K562 treated with DMSO at 1 percent for 48 hours (cell line): ENCODE data around the gene MLX. TPM values are rescaled to one million over a fixed set of nuclear protein-coding genes. Genes with fewer than 3 reads are reported as not detected.

Experiments used
- total RNA-seq: library from RNA; unstranded; fragments of 300-600 nt; gene quantifications from 2 replicates; pipeline ENCODE4 v1.2.3, GENCODE V29; 2022; ENCODE audit warnings: low replicate concordance; ENCODE audit errors: extremely low read depth

The MLX gene
- not detected in 2 replicates for total RNA-seq

GRCh38 chr17:42566883-42567573, at the start of gene MLX:
Gene MLX (plus strand): TSS chr17:42567100. CDS start chr17:42567125, 25 bp downstream.

GRCh38 chr17:42536048-42536371, 30.9 kb upstream of the MLX start, which contains the start of gene NAGLU:
Gene NAGLU (plus strand): TSS chr17:42536241. CDS start chr17:42536273, 32 bp downstream.

GRCh38 chr17:42552736-42553135, 14.2 kb upstream of the MLX start, which contains the start of gene HSD17B1:
Gene HSD17B1 (plus strand): TSS chr17:42552923. CDS start chr17:42552934, 11 bp downstream.

GRCh38 chr17:42561897-42562387, 5.0 kb upstream of the MLX start, which contains the start of gene COASY:
Gene COASY (plus strand): TSS chr17:42562148. CDS start chr17:42562623, 475 bp downstream.

GRCh38 chr17:42577532-42578281, 10.8 kb downstream of the MLX start, which contains the start of gene PSMC3IP:
Gene PSMC3IP (minus strand): TSS chr17:42577729. CDS start chr17:42577686, 43 bp downstream.

GRCh38 chr17:42609182-42609813, 42.4 kb downstream of the MLX start, which contains the start of the genes RETREG3 and TUBG1:
Gene RETREG3 (minus strand): TSS chr17:42609374. CDS start chr17:42609324, 50 bp downstream.
Gene TUBG1 (plus strand): TSS chr17:42609683. CDS start chr17:42609738, 55 bp downstream.

Other genes starting within 250 kb of the MLX start
- not detected in 2 replicates for gene STAT3, start 178.7 kb upstream of the MLX start, total RNA-seq
- gene CAVIN1, start 143.8 kb upstream of the MLX start, total RNA-seq, result not detected in 2 replicates
- gene ATP6V0A1, start 108.2 kb upstream of the MLX start, total RNA-seq, result not detected in 2 replicates
- not detected in 2 replicates for gene NAGLU, start 30.9 kb upstream of the MLX start, total RNA-seq
- gene HSD17B1, start 14.2 kb upstream of the MLX start, total RNA-seq, result not detected in 2 replicates
- not detected in 2 replicates for gene COASY, start 5.0 kb upstream of the MLX start, total RNA-seq
- gene PSMC3IP, start 10.6 kb downstream of the MLX start, total RNA-seq, result not detected in 2 replicates
- not detected in 2 replicates for gene RETREG3, start 42.3 kb downstream of the MLX start, total RNA-seq
- not detected in 2 replicates for gene TUBG1, start 42.6 kb downstream of the MLX start, total RNA-seq
- gene TUBG2, start 92.2 kb downstream of the MLX start, total RNA-seq, result not detected in 2 replicates
- gene PLEKHH3, start 109.9 kb downstream of the MLX start, total RNA-seq, result not detected in 2 replicates
- gene CCR10, start 114.7 kb downstream of the MLX start, total RNA-seq, result not detected in 2 replicates
- gene CNTNAP1, start 115.4 kb downstream of the MLX start, total RNA-seq, result not detected in 2 replicates
- not detected in 2 replicates for gene EZH1, start 177.9 kb downstream of the MLX start, total RNA-seq
- not detected in 2 replicates for gene RAMP2, start 194.1 kb downstream of the MLX start, total RNA-seq
- gene VPS25, start 206.3 kb downstream of the MLX start, total RNA-seq, result not detected in 2 replicates
- not detected in 2 replicates for gene WNK4, start 213.5 kb downstream of the MLX start, total RNA-seq
- not detected in 2 replicates for gene COA3, start 231.6 kb downstream of the MLX start, total RNA-seq
- not detected in 2 replicates for gene CNTD1, start 231.8 kb downstream of the MLX start, total RNA-seq